DOHH2 (cell line): Measurements from ENCODE around the gene ARHGAP44.

Source experiments
- H3F3A ChIP-seq: fragments of 200-600 bp; sonication (generic), shearing (Covaris generic); 2 replicates; pipeline ENCODE4 v1.6.0; 2016; ENCODE audit warnings: antibody characterized with exemption, mild to moderate bottlenecking; ENCODE audit not compliant: control insufficient read depth, insufficient read depth
- H3K27ac ChIP-seq: fragments of 200-600 bp; sonication (generic); 2 replicates; pipeline ENCODE4 v1.5.1; 2014; ENCODE audit warnings: low read depth, mild to moderate bottlenecking, low read length, moderate library complexity
- H3K27me3 ChIP-seq: fragments of 200-600 bp; sonication (generic); 2 replicates; pipeline ENCODE4 v1.6.1; 2014; ENCODE audit warnings: mild to moderate bottlenecking, low read length, mixed read lengths; ENCODE audit not compliant: control insufficient read depth
- H3K36me3 ChIP-seq: fragments of 200-600 bp; sonication (generic); 2 replicates; pipeline ENCODE4 v1.6.1; 2014; ENCODE audit warnings: mild to moderate bottlenecking, low read length, moderate library complexity, mixed read lengths; ENCODE audit not compliant: control insufficient read depth
- H3K4me1 ChIP-seq: fragments of 200-600 bp; sonication (generic); 2 replicates; pipeline ENCODE4 v1.6.1; 2014; ENCODE audit warnings: mild to moderate bottlenecking, low read length, mixed read lengths; ENCODE audit not compliant: control insufficient read depth
- H3K4me2 ChIP-seq: fragments of 200-600 bp; sonication (generic); 2 replicates; pipeline ENCODE4 v1.6.0; 2014; ENCODE audit warnings: mild to moderate bottlenecking, low read length, moderate library complexity
- H3K4me3 ChIP-seq: fragments of 200-600 bp; sonication (generic); 2 replicates; pipeline ENCODE4 v1.5.1; 2014; ENCODE audit warnings: mild to moderate bottlenecking, low read length, mixed read lengths
- H3K79me2 ChIP-seq: fragments of 200-600 bp; sonication (generic); 2 replicates; pipeline ENCODE4 v1.6.1; 2014; ENCODE audit warnings: mild to moderate bottlenecking, low read length, mixed read lengths; ENCODE audit not compliant: control insufficient read depth
- H3K9me2 ChIP-seq: fragments of 200-600 bp; sonication (generic); replicated peaks from 2 replicates; pipeline ENCODE4 v1.6.1; 2014; ENCODE audit warnings: mild to moderate bottlenecking, low read length, mixed read lengths; ENCODE audit not compliant: control insufficient read depth
- H3K9me3 ChIP-seq: fragments of 200-600 bp; sonication (generic); 2 replicates; pipeline ENCODE4 v1.6.1; 2014; ENCODE audit warnings: antibody characterized with exemption, low read length, mixed read lengths; ENCODE audit not compliant: control insufficient read depth, insufficient read depth
- H4K20me1 ChIP-seq: fragments of 200-600 bp; sonication (generic); 2 replicates; pipeline ENCODE4 v1.6.0; 2014; ENCODE audit warnings: low read depth, mild to moderate bottlenecking, antibody characterized with exemption, low read length, moderate library complexity; ENCODE audit not compliant: control insufficient read depth, insufficient read depth
- CTCF ChIP-seq: fragments of 200-600 bp; sonication (generic); IDR thresholded peaks from one replicate; pipeline ENCODE4 v1.5.1; 2014; ENCODE audit warnings: antibody characterized with exemption, mild to moderate bottlenecking, low read depth, low read length; ENCODE audit not compliant: poor library complexity, severe bottlenecking
- EZH2phosphoT487 ChIP-seq: fragments of 200-600 bp; sonication (generic); IDR thresholded peaks from 2 replicates; pipeline ENCODE4 v1.6.1; 2017; ENCODE audit warnings: borderline replicate concordance, mild to moderate bottlenecking, antibody characterized with exemption, low read length, moderate library complexity, mixed read lengths

ARHGAP44 gene

GRCh38 chr17:12900474-12900873, 111.2 kb downstream of the ARHGAP44 start:
- Histone ChIP-seq H3K79me2 (no peaks in the 10 kb centered on the region), H3F3A (no peaks in the 10 kb centered on the region), H3K9me3 (no peaks in the 10 kb centered on the region), H4K20me1 (no peaks in the 10 kb centered on the region), H3K4me3 (no peak overlapping the region), H3K27ac (no peak overlapping the region), H3K4me1 (no peaks in the 10 kb centered on the region), H3K4me2 (no peak overlapping the region), H3K36me3 (no peaks in the 10 kb centered on the region), H3K9me2 (no peaks in the 10 kb centered on the region), H3K27me3 (no peaks in the 10 kb centered on the region)
- TF ChIP-seq CTCF = no peak
- TF ChIP-seq EZH2phosphoT487 = no peak

GRCh38 chr17:12902046-12902445, 112.7 kb downstream of the ARHGAP44 start:
- Histone ChIP-seq H3K4me3 (no peak overlapping the region), H3K4me2 (no peak overlapping the region), H3K27ac (no peak overlapping the region), H3K9me2 (no peaks in the 10 kb centered on the region), H3K36me3 (no peaks in the 10 kb centered on the region), H3K27me3 (no peaks in the 10 kb centered on the region), H4K20me1 (no peaks in the 10 kb centered on the region), H3F3A (no peaks in the 10 kb centered on the region), H3K9me3 (no peaks in the 10 kb centered on the region), H3K79me2 (no peaks in the 10 kb centered on the region), H3K4me1 (no peaks in the 10 kb centered on the region)
- TF ChIP-seq CTCF = no peak
- TF ChIP-seq EZH2phosphoT487 = no peak

- no peak overlapping the region for H3K4me2 ChIP-seq
- no peak overlapping the region for H3K27ac ChIP-seq
- no peaks in the 10 kb centered on the region for H3K36me3 ChIP-seq
- H3K4me3 ChIP-seq = no peak overlapping the region
- TF ChIP-seq CTCF (no peak), EZH2phosphoT487 (no peak)
- H4K20me1 ChIP-seq = no peaks in the 10 kb centered on the region
- peaks cover 10% of the 10 kb centered on the region; the same call in 1 of the 2 replicates for H3K27me3 ChIP-seq
- H3F3A ChIP-seq = no peaks in the 10 kb centered on the region
- no peaks in the 10 kb centered on the region for H3K9me3 ChIP-seq
- H3K4me1 ChIP-seq = no peaks in the 10 kb centered on the region
- no peaks in the 10 kb centered on the region for H3K79me2 ChIP-seq
- H3K9me2 ChIP-seq = no peaks in the 10 kb centered on the region
Measured at GRCh38 chr17:12907477-12907876, 118.2 kb downstream of the ARHGAP44 start.

- no peaks in the 10 kb centered on the region for H3K36me3 ChIP-seq
Measured at GRCh38 chr17:12909046-12909445, 119.7 kb downstream of the ARHGAP44 start.

More at GRCh38 chr17:12909046-12909445, 119.7 kb downstream of the ARHGAP44 start:
- H3K9me2 ChIP-seq = no peaks in the 10 kb centered on the region
- H3K4me1 ChIP-seq = no peaks in the 10 kb centered on the region
- H3K27me3 ChIP-seq = peaks cover 10% of the 10 kb centered on the region; the same call in 1 of the 2 replicates
- no peak overlapping the region for H3K4me3 ChIP-seq
- no peak overlapping the region for H3K27ac ChIP-seq
- no peaks in the 10 kb centered on the region for H3F3A ChIP-seq
- no peaks in the 10 kb centered on the region for H4K20me1 ChIP-seq
- TF ChIP-seq CTCF (no peak), EZH2phosphoT487 (no peak)
- no peaks in the 10 kb centered on the region for H3K79me2 ChIP-seq
- H3K9me3 ChIP-seq = no peaks in the 10 kb centered on the region
- H3K4me2 ChIP-seq = no peak overlapping the region
